SH-SY5Y (cell line): ENCODE results near the gene STXBP6.

Source experiments
- GATA2 ChIP-seq: IDR thresholded peaks from 2 replicates; pipeline ENCODE4 v1.6.1; 2011; ENCODE audit warnings: mild to moderate bottlenecking, low read depth, low read length
- GATA3 ChIP-seq: IDR thresholded peaks from 2 replicates; pipeline ENCODE4 v1.6.1; 2011; ENCODE audit warnings: low read depth, mild to moderate bottlenecking, low read length, moderate library complexity

The STXBP6 gene

GRCh38 chr14:25049568-25050268 lies at the start of gene STXBP6:
TSS of gene STXBP6 (minus strand) at chr14:25050147. CDS start at chr14:24974818, 75,329 bp downstream.
- TF ChIP-seq GATA2 (no peak), GATA3 (no peak)

- TF ChIP-seq GATA3, result no peak
- TF ChIP-seq GATA2, result no peak
Measured at GRCh38 chr14:25097120-25097519, 47.2 kb upstream of the STXBP6 start.

- TF ChIP-seq GATA2 (no peak), GATA3 (no peak)
Measured at GRCh38 chr14:25095736-25096437, 45.9 kb upstream of the STXBP6 start.

GRCh38 chr14:25094171-25094907 lies 44.4 kb upstream of the STXBP6 start:
- TF ChIP-seq GATA2 (no peak), GATA3 (no peak)

- TF ChIP-seq GATA2 (no peak), GATA3 (no peak)
Measured at GRCh38 chr14:25092258-25092740, 42.4 kb upstream of the STXBP6 start.

- no peak for TF ChIP-seq GATA3
- TF ChIP-seq GATA2, result no peak
Measured at GRCh38 chr14:25090716-25091454, 40.9 kb upstream of the STXBP6 start.

- TF ChIP-seq GATA2, result no peak
- no peak for TF ChIP-seq GATA3
Measured at GRCh38 chr14:25090256-25090655, 40.3 kb upstream of the STXBP6 start.

GRCh38 chr14:25089496-25089895 lies 39.5 kb upstream of the STXBP6 start:
- TF ChIP-seq GATA2, result no peak
- TF ChIP-seq GATA3, result no peak

- TF ChIP-seq GATA2 (no peak), GATA3 (no peak)
Measured at GRCh38 chr14:25086821-25087396, 37.0 kb upstream of the STXBP6 start.

GRCh38 chr14:25086081-25086480 lies 36.1 kb upstream of the STXBP6 start:
- no peak for TF ChIP-seq GATA3
- no peak for TF ChIP-seq GATA2

- TF ChIP-seq GATA3, result no peak
- TF ChIP-seq GATA2, result no peak
Measured at GRCh38 chr14:25080682-25081081, 30.7 kb upstream of the STXBP6 start.

- TF ChIP-seq GATA2 (no peak), GATA3 (no peak)
Measured at GRCh38 chr14:25079311-25079710, 29.4 kb upstream of the STXBP6 start.

GRCh38 chr14:25074099-25074685 lies 24.2 kb upstream of the STXBP6 start:
- TF ChIP-seq GATA2 (no peak), GATA3 (no peak)
